Measurements from ENCODE around the gene AK1.

- TF ChIP-seq CTCF (conservative IDR thresholded peaks at IDR 0.05) (no peak), EZH2 (IDR thresholded peaks at IDR 0.05; ENCODE audit: low read depth) (no peak)
Observed at GRCh38 chr9:127870887-127871286, 6.6 kb downstream of the AK1 start.

Data from PC-9 (cell line).